Activated naive CD8-positive, alpha-beta T cell treated with anti-CD3 and anti-CD28 coated beads, Interleukin-2, amount 10 ng/mL, durations not matched to agents 7 days and 5 days (primary cell): ENCODE results near the gene CRYBB1. TPM values are rescaled to one million over a fixed set of nuclear protein-coding genes. Genes with fewer than 3 reads are reported as not detected.

ENCODE experiments used
- ATAC-seq: fragments of 150-1000 bp; cut with Tn5 transposase; one replicate; pipeline ENCODE4 v1.10.0; 2021; ENCODE audit warnings: low read depth, moderate library complexity
- POLR2A ChIA-PET: fragments of 350-600 bp; sonication (Branson Sonifier 250); formaldehyde crosslinking; loops from one replicate; lab custom pipeline; 2021; ENCODE audit warnings: antibody characterized with exemption; lab: Charles Lee
- DNase-seq: peaks from one replicate; pipeline ENCODE4 v3.0.0; 2021
- H3K27ac Mint-ChIP-seq: one replicate; pipeline ENCODE4 v1.8.0; 2022; ENCODE audit warnings: mild to moderate bottlenecking, mixed read lengths
- H3K27me3 Mint-ChIP-seq: one replicate; pipeline ENCODE4 v1.8.0; 2022; ENCODE audit warnings: mild to moderate bottlenecking, moderate library complexity, mixed read lengths
- H3K36me3 Mint-ChIP-seq: one replicate; pipeline ENCODE4 v1.8.0; 2021; ENCODE audit warnings: mild to moderate bottlenecking, mixed read lengths
- H3K4me1 Mint-ChIP-seq: one replicate; pipeline ENCODE4 v1.8.0; 2021; ENCODE audit warnings: mixed read lengths
- H3K4me3 Mint-ChIP-seq: one replicate; pipeline ENCODE4 v1.8.0; 2022; ENCODE audit warnings: mild to moderate bottlenecking, moderate library complexity, mixed read lengths
- H3K9me3 Mint-ChIP-seq: one replicate; pipeline ENCODE4 v1.8.0; 2021; ENCODE audit warnings: mixed read lengths
- total RNA-seq, 2 experiments: library from RNA; stranded (reverse); gene quantifications; one replicate each; pipeline ENCODE4 v1.2.3, GENCODE V29; 2021

The CRYBB1 gene
- total RNA-seq, result not detected

DNA sequence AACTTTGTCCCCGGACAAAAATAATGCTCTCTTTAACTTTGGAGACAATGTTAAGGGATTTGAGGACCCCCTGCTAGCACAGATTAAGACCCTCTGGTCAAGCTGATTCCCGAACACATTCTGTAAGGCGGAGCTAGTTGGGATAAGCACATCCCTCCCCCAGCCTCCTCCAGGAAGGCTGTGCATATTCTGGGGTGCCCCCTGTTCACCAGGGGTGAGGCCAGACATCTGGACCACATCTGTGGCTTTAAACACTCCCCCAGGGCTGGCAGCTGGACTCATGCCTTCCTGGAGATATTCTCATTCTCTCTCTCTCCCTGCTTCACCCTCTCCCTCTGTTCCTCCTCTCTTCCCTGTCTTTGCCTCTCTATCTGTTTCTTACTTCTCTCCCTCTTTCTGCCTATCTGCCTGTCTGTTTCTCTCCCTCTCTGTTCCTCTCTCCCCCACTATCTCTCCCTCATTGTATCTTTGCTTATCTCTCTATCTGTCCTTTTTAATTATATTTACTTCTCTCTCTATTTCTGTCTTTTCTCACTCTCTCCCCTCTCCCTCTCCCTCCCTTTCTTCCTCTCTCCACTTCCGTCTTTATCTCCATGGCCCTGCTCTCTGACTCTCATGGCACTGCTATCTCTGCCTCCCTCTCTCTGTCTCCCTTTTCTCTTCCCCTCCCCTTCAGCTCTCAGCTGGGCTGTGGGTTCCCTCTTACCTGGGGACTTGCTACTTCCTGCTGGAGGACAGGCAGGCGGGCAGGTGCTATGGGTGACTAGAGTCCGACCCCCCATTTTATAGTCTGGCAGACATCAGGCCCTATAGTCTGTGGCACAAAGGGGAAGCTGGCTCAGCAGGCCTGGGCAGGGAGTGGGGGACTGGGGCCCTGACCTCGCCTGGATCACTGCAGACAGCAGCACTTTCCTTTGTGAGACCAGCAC, at the start of gene CRYBB1:
CRYBB1 (minus strand) TSS at position 757 of the 929 bp plus-strand sequence. CDS start 1,708 bp downstream, outside the sequence.
- H3K36me3 Mint-ChIP-seq, result no peaks in the 10 kb centered on the region
- H3K4me1 Mint-ChIP-seq, result peaks cover 22% of the 10 kb centered on the region
- peaks cover 9% of the 10 kb centered on the region for H3K27me3 Mint-ChIP-seq
- peak; percentile 31 for ATAC-seq
- H3K4me3 Mint-ChIP-seq, result no peak within 1 kb of the TSS
- DNase-seq, result no peak
- no peaks in the 10 kb centered on the region for H3K9me3 Mint-ChIP-seq
- POLR2A ChIA-PET, result no interaction called here
- H3K27ac Mint-ChIP-seq, result peak within 1 kb of the TSS; percentile 2

DNA sequence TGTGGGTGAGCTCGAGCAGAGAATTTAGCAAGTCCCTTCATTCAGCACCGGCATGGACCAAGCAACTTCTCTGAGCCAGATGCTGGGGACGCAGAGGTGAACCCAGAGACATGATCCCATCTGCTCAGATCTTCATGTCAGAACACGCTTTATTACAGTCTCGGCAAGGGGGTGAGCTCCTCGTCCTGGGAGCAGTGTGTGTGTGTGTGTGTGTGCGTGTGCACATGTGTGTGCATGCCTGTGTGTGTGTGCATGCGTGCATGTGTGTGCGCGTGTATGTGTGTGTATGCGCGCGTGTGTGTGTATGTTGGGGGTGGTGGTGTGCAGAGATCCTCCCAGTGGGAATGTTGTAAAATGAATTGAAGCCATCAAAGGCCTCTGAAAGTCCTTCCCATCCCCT, 49.3 kb upstream of the CRYBB1 start:
- Mint-ChIP-seq H3K4me1 (peaks cover 52% of the 10 kb centered on the region), H3K9me3 (no peaks in the 10 kb centered on the region), H3K4me3 (no peak overlapping the region), H3K27me3 (no peaks in the 10 kb centered on the region), H3K36me3 (peaks cover 8% of the 10 kb centered on the region), H3K27ac (peak overlapping the region; percentile 23)
- POLR2A ChIA-PET, result interaction anchor here (0.5 to 0.6 kb wide), 2 partner anchors 18 to 76 kb away, joined by 3 read pairs; no protein-coding TSS in a partner anchor
- ATAC-seq, result no peak
- DNase-seq, result no peak

DNA sequence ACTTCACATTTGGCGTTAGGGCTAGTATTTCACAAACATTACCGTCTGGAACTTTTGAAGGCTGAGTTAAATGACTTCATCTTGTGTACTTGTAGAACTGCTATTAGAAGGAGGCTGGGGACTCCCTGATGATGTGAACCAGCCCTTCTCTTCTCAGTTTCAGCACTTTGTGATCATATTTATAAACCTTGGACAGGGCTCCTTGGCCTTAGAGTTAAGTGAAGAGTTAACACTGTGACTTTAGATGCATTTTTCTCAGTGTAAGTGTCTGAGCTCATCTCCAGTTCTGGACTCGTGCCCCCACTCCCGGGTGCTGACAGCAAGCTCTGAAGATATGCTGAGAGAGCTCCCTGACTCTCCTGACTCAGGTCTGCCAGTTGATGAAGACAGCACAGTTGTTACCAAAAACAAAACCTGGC, 48.0 kb upstream of the CRYBB1 start:
- no peak overlapping the region for H3K4me3 Mint-ChIP-seq
- peaks cover 39% of the 10 kb centered on the region for H3K4me1 Mint-ChIP-seq
- H3K27ac Mint-ChIP-seq, result peak overlapping the region; percentile 89
- H3K9me3 Mint-ChIP-seq, result no peaks in the 10 kb centered on the region
- no peak for DNase-seq
- no peaks in the 10 kb centered on the region for H3K27me3 Mint-ChIP-seq
- POLR2A ChIA-PET, result interaction anchor here (0.9 to 1.3 kb wide), 7 partner anchors 9 to 237 kb away, joined by 3 to 5 read pairs (median 3); partner anchors contain the start of genes HPS4, MIAT and SRRD
- no peak for ATAC-seq
- H3K36me3 Mint-ChIP-seq, result peaks cover 8% of the 10 kb centered on the region

DNA sequence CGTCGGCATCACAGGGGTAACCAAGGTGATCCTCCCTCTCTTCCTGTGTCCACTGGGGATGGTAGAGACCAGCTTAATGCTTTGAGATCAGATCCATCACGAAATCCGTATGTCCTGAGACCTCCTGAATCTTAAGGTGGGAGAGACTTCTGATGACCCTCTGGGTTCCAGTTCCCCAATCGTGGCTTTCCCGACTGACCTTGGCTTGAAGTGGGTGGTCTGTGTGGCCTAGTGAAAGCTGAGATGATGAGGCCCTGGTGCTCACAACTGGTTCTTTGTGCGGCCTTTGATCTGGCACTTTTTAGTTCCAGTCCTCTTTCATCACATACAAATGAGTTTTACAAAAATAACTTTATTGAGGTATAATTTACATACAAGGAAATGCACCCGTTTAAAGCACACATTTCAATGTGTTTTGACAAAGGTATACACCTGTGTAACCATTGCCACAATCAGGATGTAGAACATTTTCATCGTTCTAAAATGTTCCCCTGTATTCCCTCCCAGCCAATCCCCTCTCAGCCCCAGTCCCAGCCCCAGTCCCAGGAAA, 45.6 kb upstream of the CRYBB1 start:
- H3K4me3 Mint-ChIP-seq, result no peak overlapping the region

DNA sequence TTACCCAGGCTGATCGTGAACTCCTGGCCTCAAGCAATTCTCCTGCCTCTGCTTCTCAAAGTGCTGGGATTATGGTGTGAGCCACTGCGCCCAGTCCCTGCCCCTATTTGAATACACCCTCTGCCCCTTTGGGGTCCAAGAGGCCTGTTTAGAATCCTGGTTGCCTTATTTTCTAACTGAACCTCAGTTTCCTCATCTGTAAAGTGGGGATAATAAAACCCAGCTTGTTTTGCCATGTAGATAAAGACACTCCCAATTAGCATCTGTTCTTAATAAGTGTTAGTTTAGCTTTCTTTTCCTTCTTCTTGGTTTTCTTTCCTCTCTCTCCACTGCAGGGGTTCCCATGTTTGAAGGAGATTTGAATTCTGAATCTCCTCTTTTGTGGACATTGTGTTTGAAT, 44.3 kb upstream of the CRYBB1 start:
- peaks cover 38% of the 10 kb centered on the region for H3K4me1 Mint-ChIP-seq
- DNase-seq (no peak), ATAC-seq (no peak)
- peaks cover 2% of the 10 kb centered on the region for H3K27me3 Mint-ChIP-seq
- H3K4me3 Mint-ChIP-seq, result no peak overlapping the region
- POLR2A ChIA-PET, result interaction anchor here (0.7 kb wide), 1 partner anchor 21 kb away, joined by 3 read pairs; no protein-coding TSS in a partner anchor
- H3K27ac Mint-ChIP-seq, result no peak overlapping the region
- H3K9me3 Mint-ChIP-seq, result no peaks in the 10 kb centered on the region
- H3K36me3 Mint-ChIP-seq, result peaks cover 6% of the 10 kb centered on the region

More for the DNA sequence above, 45.6 kb upstream of the CRYBB1 start:
- POLR2A ChIA-PET, result interaction anchor here (0.6 to 1.2 kb wide), 2 partner anchors 11 to 70 kb away, joined by 3 read pairs; no protein-coding TSS in a partner anchor
- Mint-ChIP-seq H3K36me3 (peaks cover 8% of the 10 kb centered on the region), H3K9me3 (no peaks in the 10 kb centered on the region), H3K27ac (no peak overlapping the region), H3K27me3 (no peaks in the 10 kb centered on the region), H3K4me1 (peaks cover 32% of the 10 kb centered on the region)
- DNase-seq (no peak), ATAC-seq (no peak)

DNA sequence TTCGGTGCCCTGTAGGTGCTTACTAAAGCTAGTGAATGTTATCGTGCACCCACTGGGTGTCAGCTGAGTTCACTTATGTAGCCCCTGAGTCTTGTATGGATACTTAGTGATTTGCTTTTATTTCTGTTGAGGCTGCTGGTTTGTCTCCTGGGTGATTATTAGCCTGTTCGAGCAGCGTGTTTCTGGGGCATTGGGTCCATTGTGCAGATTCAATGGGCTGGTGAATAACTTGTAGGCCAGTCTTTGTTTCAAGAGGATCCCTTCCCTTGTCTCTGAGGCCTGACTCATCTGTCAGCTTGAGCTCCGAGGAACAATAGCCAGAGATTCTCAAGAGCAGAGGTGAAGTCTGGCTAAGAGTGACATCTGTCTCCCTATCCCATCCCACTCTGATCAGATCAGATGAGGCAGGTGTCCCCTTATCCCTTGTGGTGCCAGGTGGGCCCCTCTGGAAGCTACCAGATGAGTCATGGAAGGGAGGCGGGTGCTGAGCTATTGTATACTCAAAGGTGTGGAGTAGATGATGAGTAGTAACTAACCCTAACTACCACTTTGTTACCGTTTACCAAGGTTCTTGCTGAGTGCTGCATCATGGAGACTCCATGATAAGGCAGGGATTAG, 43.2 kb upstream of the CRYBB1 start:
- no peak for ATAC-seq
- H3K36me3 Mint-ChIP-seq, result peaks cover 6% of the 10 kb centered on the region
- H3K4me3 Mint-ChIP-seq, result no peak overlapping the region
- DNase-seq, result no peak
- no peaks in the 10 kb centered on the region for H3K9me3 Mint-ChIP-seq
- H3K27me3 Mint-ChIP-seq, result peaks cover 2% of the 10 kb centered on the region
- H3K4me1 Mint-ChIP-seq, result peaks cover 38% of the 10 kb centered on the region
- H3K27ac Mint-ChIP-seq, result no peak overlapping the region
- POLR2A ChIA-PET, result no interaction called here

DNA sequence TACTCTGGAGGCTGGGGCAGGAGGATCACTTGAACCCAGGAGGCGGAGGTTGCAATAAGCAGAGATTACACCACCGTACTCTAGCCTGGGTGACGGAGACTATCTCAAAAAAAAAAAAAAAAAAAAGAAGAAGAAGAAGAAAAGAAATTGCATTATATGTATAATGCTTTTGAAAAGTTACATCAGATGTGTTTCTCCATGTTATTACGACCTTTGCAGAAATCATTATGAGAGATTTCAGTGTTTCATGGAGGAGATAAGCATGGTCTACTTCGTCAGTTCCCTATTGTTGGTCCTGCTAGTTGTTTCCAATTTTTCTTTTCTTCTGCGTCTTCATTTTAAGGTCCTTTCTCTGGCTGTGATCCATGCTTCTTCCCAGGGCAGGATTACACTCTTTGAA, 42.5 kb upstream of the CRYBB1 start:
- Mint-ChIP-seq H3K36me3 (peaks cover 6% of the 10 kb centered on the region), H3K4me1 (peaks cover 36% of the 10 kb centered on the region)
- ATAC-seq, result no peak

DNA sequence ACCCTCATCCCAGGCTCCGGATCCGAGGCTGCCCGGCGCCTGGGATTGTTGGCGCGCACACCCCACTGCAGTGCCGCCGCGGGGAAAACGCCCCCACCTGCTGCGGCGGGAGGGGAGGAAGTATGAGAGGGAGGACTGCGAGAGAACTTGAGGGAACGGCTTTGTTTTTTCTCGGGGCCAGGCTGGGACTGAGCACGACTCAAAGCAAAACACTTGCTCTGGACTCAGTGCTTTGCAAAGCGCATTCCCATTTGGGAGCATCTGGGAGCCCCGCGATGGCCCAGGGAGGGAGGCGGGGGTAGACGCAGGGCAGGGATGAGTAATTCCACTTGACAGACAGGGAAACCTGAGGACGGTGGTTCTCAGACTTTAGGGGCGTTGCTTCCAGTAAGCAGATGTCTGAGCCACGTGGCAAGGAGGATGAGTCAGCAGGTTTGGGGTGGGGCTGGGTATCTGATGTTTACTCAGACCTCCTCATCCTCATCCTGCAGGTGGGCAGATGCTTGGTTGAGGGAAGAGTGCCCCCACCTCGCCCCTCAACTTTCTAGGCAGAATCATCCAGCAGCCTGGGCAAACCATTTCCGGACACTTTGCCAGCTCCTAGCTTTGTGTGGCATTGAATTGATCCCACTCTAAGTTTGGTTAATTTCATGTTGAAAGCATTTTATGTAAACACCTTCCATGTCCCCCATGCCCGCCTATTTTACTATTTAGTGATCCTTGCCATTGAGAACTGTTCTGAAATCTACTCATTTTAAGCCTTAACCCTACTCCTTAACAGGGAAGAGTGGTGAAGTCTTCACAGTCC, 41.0 kb upstream of the CRYBB1 start:
- POLR2A ChIA-PET, result interaction anchor here (1.0 to 1.5 kb wide), 3 partner anchors 14 to 229 kb away, joined by 3 to 5 read pairs (median 3); no protein-coding TSS in a partner anchor
- peak overlapping the region; percentile 91 for H3K4me3 Mint-ChIP-seq
- peaks cover 2% of the 10 kb centered on the region for H3K36me3 Mint-ChIP-seq
- peak; percentile 63 for ATAC-seq
- H3K27ac Mint-ChIP-seq, result peak overlapping the region; percentile 79
- peaks cover 22% of the 10 kb centered on the region for H3K4me1 Mint-ChIP-seq
- H3K9me3 Mint-ChIP-seq, result no peaks in the 10 kb centered on the region
- H3K27me3 Mint-ChIP-seq, result peaks cover 18% of the 10 kb centered on the region
- DNase-seq, result peak; percentile 62

More for the DNA sequence above, 42.5 kb upstream of the CRYBB1 start:
- H3K27ac Mint-ChIP-seq, result no peak overlapping the region
- H3K4me3 Mint-ChIP-seq, result no peak overlapping the region
- DNase-seq, result no peak
- no peaks in the 10 kb centered on the region for H3K9me3 Mint-ChIP-seq
- POLR2A ChIA-PET, result interaction anchor here (0.7 to 0.8 kb wide), 3 partner anchors 9 to 252 kb away, joined by 3 read pairs; no protein-coding TSS in a partner anchor
- peaks cover 6% of the 10 kb centered on the region for H3K27me3 Mint-ChIP-seq

DNA sequence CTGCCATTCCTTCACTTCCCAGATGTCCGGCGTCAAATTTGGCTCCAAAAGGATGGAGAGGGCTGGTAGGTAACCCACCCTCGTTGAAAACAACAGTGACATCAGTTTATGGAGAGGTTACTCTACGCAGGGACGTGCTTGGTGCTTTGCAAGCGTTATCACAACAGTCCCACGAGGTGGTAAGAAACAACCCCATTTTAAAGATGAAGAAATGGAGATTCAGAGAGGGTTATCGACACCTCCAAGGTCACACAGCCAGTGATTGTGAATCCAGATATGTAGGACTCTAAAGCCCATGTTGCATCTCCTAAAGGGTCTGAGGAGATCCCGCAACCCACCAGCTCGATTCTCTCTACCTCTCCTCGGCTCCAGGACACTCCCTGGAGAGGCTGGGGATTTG, 40.3 kb upstream of the CRYBB1 start:
- Mint-ChIP-seq H3K4me1 (peaks cover 17% of the 10 kb centered on the region), H3K27ac (peak overlapping the region; percentile 84), H3K4me3 (peak overlapping the region; percentile 91), H3K9me3 (no peaks in the 10 kb centered on the region), H3K27me3 (peaks cover 23% of the 10 kb centered on the region), H3K36me3 (no peaks in the 10 kb centered on the region)
- no peak for DNase-seq
- peak; percentile 27 for ATAC-seq
- POLR2A ChIA-PET, result interaction anchor here (1.0 to 1.5 kb wide), 2 partner anchors 153 to 228 kb away, joined by 3 to 6 read pairs; no protein-coding TSS in a partner anchor

DNA sequence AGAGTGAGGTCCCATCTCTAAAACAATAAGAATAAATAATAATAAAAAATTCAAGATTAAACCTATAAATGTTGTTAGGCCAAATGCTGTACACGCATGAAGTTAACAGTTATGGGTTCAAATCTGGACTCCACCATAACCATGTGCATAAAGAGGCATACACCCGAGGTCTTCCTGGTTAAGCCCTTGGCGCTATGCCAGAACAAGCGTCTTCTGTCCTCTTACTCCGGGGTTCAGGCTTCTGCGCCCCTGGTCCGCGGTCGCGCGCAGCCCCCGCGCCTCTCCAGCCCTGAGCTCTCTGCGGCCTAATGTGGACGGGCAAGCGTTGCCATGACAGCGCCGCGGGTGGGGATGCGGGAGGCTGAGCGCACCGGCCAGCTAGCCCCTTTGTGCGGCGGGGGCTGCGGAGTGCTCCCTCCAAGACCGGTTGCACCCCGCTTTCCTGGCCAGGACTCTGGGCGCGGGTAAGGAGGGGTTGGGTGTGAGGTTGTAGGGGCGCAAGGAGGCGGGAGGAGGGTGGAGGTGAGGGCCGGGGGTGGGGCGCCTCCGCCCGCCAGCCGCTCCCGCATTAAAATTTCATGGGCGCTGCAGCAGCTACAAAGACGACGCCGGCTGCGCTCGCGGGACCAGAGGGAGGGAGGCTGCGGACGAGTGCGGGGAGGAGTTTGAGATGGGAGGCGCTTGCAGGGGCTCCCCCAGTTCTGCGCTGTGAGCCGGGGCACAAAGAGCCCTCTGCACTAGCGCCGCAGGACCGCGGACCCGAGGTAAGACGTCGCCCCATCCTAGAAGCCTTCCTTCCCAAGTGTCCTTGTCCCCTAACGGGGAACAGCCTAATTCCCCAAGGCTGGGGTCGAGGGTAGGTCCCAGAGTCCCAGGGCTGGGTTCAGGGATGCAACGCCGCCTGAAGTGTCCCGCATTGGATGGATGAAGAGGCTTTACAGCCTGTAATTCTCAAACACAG, 39.3 kb upstream of the CRYBB1 start, which contains the start of gene MIAT:
MIAT (plus strand) TSS at position 698 of the 961 bp plus-strand sequence.
- H3K4me3 Mint-ChIP-seq, result peak within 1 kb of the TSS; percentile 91
- POLR2A ChIA-PET, result interaction anchor here (0.6 to 1.5 kb wide), 7 partner anchors 9 to 175 kb away, joined by 3 to 6 read pairs (median 5); partner anchors contain the start of gene SRRD
- no peaks in the 10 kb centered on the region for H3K9me3 Mint-ChIP-seq
- H3K4me1 Mint-ChIP-seq, result peaks cover 17% of the 10 kb centered on the region
- ATAC-seq (peak; percentile 92), DNase-seq (peak; percentile 82)
- no peaks in the 10 kb centered on the region for H3K36me3 Mint-ChIP-seq
- peak within 1 kb of the TSS; percentile 84 for H3K27ac Mint-ChIP-seq
- peaks cover 26% of the 10 kb centered on the region for H3K27me3 Mint-ChIP-seq

DNA sequence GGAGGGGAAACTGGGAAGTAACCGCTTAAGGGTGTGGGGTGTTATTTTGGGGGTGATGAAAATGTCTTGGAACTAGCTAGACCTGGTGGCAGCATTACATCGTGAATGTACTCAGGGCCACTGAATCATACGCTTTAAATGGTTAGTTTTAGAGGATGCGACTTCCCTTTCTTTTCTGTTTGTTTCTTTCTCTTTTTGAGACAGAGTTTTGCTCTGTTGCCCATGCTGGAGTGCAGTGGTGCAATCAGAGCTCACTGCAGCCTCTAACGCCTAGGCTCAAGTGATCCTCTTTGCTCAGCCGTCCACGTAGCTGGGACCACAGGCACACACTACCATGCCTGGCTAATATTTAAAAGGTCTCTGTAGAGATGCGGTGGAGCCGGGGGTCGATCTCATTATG, 34.0 kb upstream of the CRYBB1 start:
- peaks cover 32% of the 10 kb centered on the region for H3K4me1 Mint-ChIP-seq
- no peak overlapping the region for H3K4me3 Mint-ChIP-seq
- H3K27ac Mint-ChIP-seq, result no peak overlapping the region
- DNase-seq (no peak), ATAC-seq (no peak)
- POLR2A ChIA-PET, result interaction anchor here (1.1 kb wide), 1 partner anchor 161 kb away, joined by 3 read pairs; no protein-coding TSS in a partner anchor
- peaks cover 24% of the 10 kb centered on the region for H3K27me3 Mint-ChIP-seq
- no peaks in the 10 kb centered on the region for H3K36me3 Mint-ChIP-seq
- H3K9me3 Mint-ChIP-seq, result no peaks in the 10 kb centered on the region
